ENCODE results near the gene ABCG1. TPM values are rescaled to one million over a fixed set of nuclear protein-coding genes. Genes with fewer than 3 reads are reported as not detected.

The ABCG1 gene
- total RNA-seq, 2 experiments from 2014 or later: 12.2 to 13.2 TPM

GRCh38 chr21:42234464-42235241, 15.7 kb downstream of the ABCG1 start:
- peak; percentile 61 for ATAC-seq (ENCODE audit: low read depth)
- H3K9me3 Mint-ChIP-seq: no peaks in the 10 kb centered on the region
- no peaks in the 10 kb centered on the region for H3K27me3 Mint-ChIP-seq
- DNase-seq: peak; percentile 91
- POLR2A ChIA-PET: interaction anchor here (0.6 to 8.0 kb wide), 12 partner anchors 10 to 110 kb away, joined by 3 to 111 read pairs (median 4); partner anchors contain the start of gene ABCG1
- H3K4me1 Mint-ChIP-seq: peaks cover 73% of the 10 kb centered on the region
- H3K27ac Mint-ChIP-seq: peak overlapping the region; percentile 92
- no peaks in the 10 kb centered on the region for H3K36me3 Mint-ChIP-seq
- H3K4me3 Mint-ChIP-seq: peak overlapping the region; percentile 79

- Mint-ChIP-seq H3K4me1 (peaks cover 70% of the 10 kb centered on the region), H3K9me3 (no peaks in the 10 kb centered on the region), H3K36me3 (no peaks in the 10 kb centered on the region), H3K4me3 (peak overlapping the region; percentile 59), H3K27me3 (no peaks in the 10 kb centered on the region), H3K27ac (peak overlapping the region; percentile 82)
- POLR2A ChIA-PET: interaction anchor here (4.3 to 8.0 kb wide), 3 partner anchors 16 to 46 kb away, joined by 24 to 111 read pairs (median 41); partner anchors contain the start of gene ABCG1
- DNase-seq (no peak), ATAC-seq (ENCODE audit: low read depth) (no peak)
These were observed 16.7 kb downstream of the ABCG1 start for GRCh38 chr21:42235593-42235992.

GRCh38 chr21:42236014-42236413, 17.1 kb downstream of the ABCG1 start:
- no peaks in the 10 kb centered on the region for H3K9me3 Mint-ChIP-seq
- POLR2A ChIA-PET: interaction anchor here (4.3 to 8.0 kb wide), 3 partner anchors 16 to 47 kb away, joined by 24 to 111 read pairs (median 41); partner anchors contain the start of gene ABCG1
- peak overlapping the region; percentile 10 for H3K4me3 Mint-ChIP-seq
- peaks cover 69% of the 10 kb centered on the region for H3K4me1 Mint-ChIP-seq
- H3K27me3 Mint-ChIP-seq: no peaks in the 10 kb centered on the region
- DNase-seq (no peak), ATAC-seq (ENCODE audit: low read depth) (no peak)
- peak overlapping the region; percentile 82 for H3K27ac Mint-ChIP-seq
- no peaks in the 10 kb centered on the region for H3K36me3 Mint-ChIP-seq

GRCh38 chr21:42236693-42237092, 17.8 kb downstream of the ABCG1 start:
- H3K27ac Mint-ChIP-seq: peak overlapping the region; percentile 82
- no peaks in the 10 kb centered on the region for H3K36me3 Mint-ChIP-seq
- POLR2A ChIA-PET: interaction anchor here (1.6 to 8.0 kb wide), 4 partner anchors 17 to 167 kb away, joined by 4 to 111 read pairs (median 32); partner anchors contain the start of genes ABCG1 and UBASH3A
- no peaks in the 10 kb centered on the region for H3K9me3 Mint-ChIP-seq
- H3K27me3 Mint-ChIP-seq: no peaks in the 10 kb centered on the region
- H3K4me3 Mint-ChIP-seq: peak overlapping the region; percentile 69
- ATAC-seq (ENCODE audit: low read depth) (no peak), DNase-seq (no peak)
- peaks cover 63% of the 10 kb centered on the region for H3K4me1 Mint-ChIP-seq

- ATAC-seq (ENCODE audit: low read depth) (no peak), DNase-seq (no peak)
- POLR2A ChIA-PET: interaction anchor here (1.0 to 8.0 kb wide), 6 partner anchors 8 to 167 kb away, joined by 4 to 111 read pairs (median 11); partner anchors contain the start of genes ABCG1 and UBASH3A
- Mint-ChIP-seq H3K36me3 (no peaks in the 10 kb centered on the region), H3K9me3 (no peaks in the 10 kb centered on the region), H3K4me3 (peak overlapping the region; percentile 69), H3K4me1 (peaks cover 62% of the 10 kb centered on the region), H3K27ac (peak overlapping the region; percentile 82), H3K27me3 (no peaks in the 10 kb centered on the region)
These were observed 18.2 kb downstream of the ABCG1 start for GRCh38 chr21:42237161-42237560.

- peak; percentile 13 for ATAC-seq (ENCODE audit: low read depth)
- DNase-seq: no peak
- Mint-ChIP-seq H3K9me3 (no peaks in the 10 kb centered on the region), H3K36me3 (no peaks in the 10 kb centered on the region), H3K4me1 (peaks cover 58% of the 10 kb centered on the region), H3K4me3 (peak overlapping the region; percentile 69), H3K27ac (peak overlapping the region; percentile 82), H3K27me3 (no peaks in the 10 kb centered on the region)
- POLR2A ChIA-PET: interaction anchor here (1.0 to 8.0 kb wide), 8 partner anchors 9 to 166 kb away, joined by 3 to 111 read pairs (median 6); partner anchors contain the start of genes ABCG1 and UBASH3A
These were observed 18.6 kb downstream of the ABCG1 start for GRCh38 chr21:42237577-42237976.

- Mint-ChIP-seq H3K36me3 (no peaks in the 10 kb centered on the region), H3K4me3 (peak overlapping the region; percentile 69), H3K4me1 (peaks cover 50% of the 10 kb centered on the region), H3K9me3 (no peaks in the 10 kb centered on the region), H3K27me3 (no peaks in the 10 kb centered on the region), H3K27ac (peak overlapping the region; percentile 63)
- POLR2A ChIA-PET: interaction anchor here (0.9 to 8.0 kb wide), 11 partner anchors 9 to 166 kb away, joined by 3 to 111 read pairs (median 5); partner anchors contain the start of genes ABCG1 and UBASH3A
- ATAC-seq (ENCODE audit: low read depth): peak; percentile 13
- DNase-seq: no peak
These were observed 19.4 kb downstream of the ABCG1 start for GRCh38 chr21:42238185-42238934.

GRCh38 chr21:42239556-42239955, 20.6 kb downstream of the ABCG1 start:
- POLR2A ChIA-PET: interaction anchor here (1.0 to 8.0 kb wide), 4 partner anchors 20 to 311 kb away, joined by 3 to 111 read pairs (median 14); partner anchors contain the start of gene ABCG1
- ATAC-seq (ENCODE audit: low read depth) (no peak), DNase-seq (no peak)
- H3K4me3 Mint-ChIP-seq: no peak overlapping the region
- no peaks in the 10 kb centered on the region for H3K9me3 Mint-ChIP-seq
- H3K27me3 Mint-ChIP-seq: no peaks in the 10 kb centered on the region
- H3K4me1 Mint-ChIP-seq: peaks cover 40% of the 10 kb centered on the region
- H3K36me3 Mint-ChIP-seq: no peaks in the 10 kb centered on the region
- H3K27ac Mint-ChIP-seq: no peak overlapping the region

GRCh38 chr21:42239973-42240372, 21.0 kb downstream of the ABCG1 start:
- Mint-ChIP-seq H3K27me3 (no peaks in the 10 kb centered on the region), H3K4me3 (no peak overlapping the region), H3K4me1 (peaks cover 40% of the 10 kb centered on the region), H3K36me3 (no peaks in the 10 kb centered on the region), H3K9me3 (no peaks in the 10 kb centered on the region), H3K27ac (no peak overlapping the region)
- DNase-seq (no peak), ATAC-seq (ENCODE audit: low read depth) (no peak)
- POLR2A ChIA-PET: interaction anchor here (1.0 kb wide), 1 partner anchor 311 kb away, joined by 3 read pairs; no protein-coding TSS in a partner anchor

GRCh38 chr21:42242611-42243010, 23.7 kb downstream of the ABCG1 start:
- Mint-ChIP-seq H3K27ac (no peak overlapping the region), H3K36me3 (peaks cover 1% of the 10 kb centered on the region), H3K4me3 (no peak overlapping the region), H3K9me3 (no peaks in the 10 kb centered on the region), H3K27me3 (peaks cover 6% of the 10 kb centered on the region), H3K4me1 (peaks cover 13% of the 10 kb centered on the region)
- POLR2A ChIA-PET: no interaction called here
- no peak for DNase-seq
- no peak for ATAC-seq (ENCODE audit: low read depth)

- peaks cover 9% of the 10 kb centered on the region for H3K4me1 Mint-ChIP-seq
- no peak for ATAC-seq (ENCODE audit: low read depth)
These were observed 24.1 kb downstream of the ABCG1 start for GRCh38 chr21:42243026-42243425.

GRCh38 chr21:42245331-42246193, 26.6 kb downstream of the ABCG1 start:
- Mint-ChIP-seq H3K27me3 (peaks cover 6% of the 10 kb centered on the region), H3K36me3 (peaks cover 1% of the 10 kb centered on the region), H3K27ac (no peak overlapping the region), H3K4me3 (no peak overlapping the region), H3K4me1 (peaks cover 1% of the 10 kb centered on the region), H3K9me3 (no peaks in the 10 kb centered on the region)
- ATAC-seq (ENCODE audit: low read depth) (no peak), DNase-seq (no peak)
- POLR2A ChIA-PET: no interaction called here

More at GRCh38 chr21:42243026-42243425, 24.1 kb downstream of the ABCG1 start:
- Mint-ChIP-seq H3K4me3 (no peak overlapping the region), H3K36me3 (peaks cover 1% of the 10 kb centered on the region), H3K9me3 (no peaks in the 10 kb centered on the region), H3K27ac (no peak overlapping the region), H3K27me3 (peaks cover 6% of the 10 kb centered on the region)
- DNase-seq: no peak
- POLR2A ChIA-PET: interaction anchor here (0.7 kb wide), 1 partner anchor 70 kb away, joined by 3 read pairs; no protein-coding TSS in a partner anchor
